OCI-M2 (cell line): Measurements from ENCODE around the gene GRK4.

ENCODE experiments used
- DNase-seq: peaks from one replicate; lab custom pipeline; 2025; ENCODE audit not compliant: unreplicated experiment; lab: John Stamatoyannopoulos, UW

GRK4 gene

DNA sequence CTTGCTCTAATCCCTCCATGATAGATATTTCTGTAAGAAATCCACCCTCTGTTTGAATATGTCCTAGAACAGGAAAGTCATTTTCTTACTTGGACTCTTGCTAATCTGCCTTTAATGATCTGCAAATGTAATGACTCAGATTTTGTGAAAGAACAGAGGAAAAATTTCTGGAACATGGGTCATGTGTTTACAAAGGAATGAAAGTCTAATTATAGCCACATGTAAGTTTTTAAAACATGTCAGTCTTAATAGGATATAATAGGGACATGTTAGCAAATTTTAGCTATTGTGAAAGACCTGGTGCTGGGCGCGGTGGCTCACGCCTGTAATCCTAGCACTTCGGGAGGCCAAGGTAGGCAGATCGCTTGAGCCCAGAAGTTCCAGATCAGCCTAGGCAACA, 47.6 kb downstream of the GRK4 start:
- DNase-seq: no peak

GRCh38 chr4:3011456-3012220, 48.3 kb downstream of the GRK4 start:
- no peak for DNase-seq

GRCh38 chr4:3013323-3013722, 50.0 kb downstream of the GRK4 start:
- no peak for DNase-seq

DNA sequence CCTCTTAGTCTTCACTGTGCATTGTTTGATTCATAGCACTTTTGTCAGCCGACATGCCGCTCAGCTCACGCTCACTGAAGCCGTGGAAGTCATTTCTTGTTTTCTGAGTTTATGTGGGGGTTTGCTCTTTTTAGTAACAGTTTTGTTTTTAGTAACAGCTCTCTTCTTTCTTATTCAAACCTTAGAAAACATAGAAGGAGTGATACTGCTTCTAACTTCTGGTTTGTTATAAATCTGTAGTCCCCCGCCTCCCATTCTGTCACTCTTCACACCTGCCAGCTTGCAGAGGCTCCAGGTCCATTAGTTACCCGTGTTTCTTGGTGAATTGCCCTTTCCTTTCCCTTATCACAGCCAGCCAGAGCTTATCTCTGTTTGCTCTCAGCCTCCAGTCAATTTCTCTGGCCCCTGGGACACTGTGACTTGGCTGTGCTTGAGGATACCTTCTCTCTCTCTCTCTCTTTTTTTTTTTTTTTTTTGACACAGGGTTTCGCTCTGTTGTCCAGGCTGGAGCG, 50.5 kb downstream of the GRK4 start:
- DNase-seq: no peak

- DNase-seq: no peak
Observed at GRCh38 chr4:3016961-3017360, 53.6 kb downstream of the GRK4 start.

GRCh38 chr4:3017504-3017903, 54.1 kb downstream of the GRK4 start:
- DNase-seq: no peak

DNA sequence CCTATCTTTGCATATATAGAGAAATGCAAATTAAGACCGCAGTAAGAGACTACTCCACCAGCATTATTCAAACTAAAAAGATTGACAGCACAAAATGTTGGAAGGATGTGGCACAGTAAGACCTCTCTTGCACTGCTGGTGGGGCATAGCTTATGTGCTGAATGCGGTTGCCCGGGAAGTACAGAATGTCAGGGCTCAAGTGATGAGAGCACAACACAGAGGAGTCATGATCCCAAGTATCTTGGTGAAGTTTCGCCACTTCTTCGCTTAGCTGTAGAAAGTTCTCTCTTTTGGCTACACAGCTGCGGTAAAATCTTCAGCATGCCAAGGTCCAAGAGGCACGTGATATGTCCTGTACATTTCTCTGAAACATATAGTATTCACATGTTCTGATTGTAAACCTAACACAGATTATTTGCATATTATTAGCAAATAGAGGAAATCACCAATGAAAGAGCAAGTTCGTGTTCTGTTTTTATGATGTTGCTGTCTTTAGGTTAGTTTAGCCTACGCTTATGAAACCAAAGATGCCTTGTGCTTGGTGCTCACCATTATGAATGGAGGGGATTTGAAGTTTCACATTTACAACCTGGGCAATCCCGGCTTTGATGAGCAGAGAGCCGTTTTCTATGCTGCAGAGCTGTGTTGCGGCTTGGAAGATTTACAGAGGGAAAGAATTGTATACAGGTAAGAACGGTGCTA, 55.9 kb downstream of the GRK4 start:
- no peak for DNase-seq

DNA sequence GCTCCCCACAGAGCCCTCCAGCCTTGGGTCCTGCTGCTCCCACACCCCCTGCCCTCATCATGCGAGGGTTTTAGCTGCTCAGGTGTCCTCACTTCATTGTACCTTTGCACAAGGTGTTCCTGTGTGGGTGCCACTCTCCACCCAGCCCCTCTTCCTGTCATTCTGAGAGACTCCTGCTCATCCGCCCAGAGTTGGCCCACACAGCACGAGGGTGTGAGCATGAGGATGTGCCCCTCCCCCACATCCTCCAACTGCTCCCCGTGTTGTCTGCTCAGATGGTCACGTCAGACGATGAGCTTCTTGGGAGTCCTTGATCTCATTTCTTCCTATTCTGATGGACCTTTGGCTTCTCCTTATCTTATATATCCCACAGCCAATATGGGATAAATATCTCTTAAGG, 57.8 kb downstream of the GRK4 start:
- DNase-seq: no peak

- DNase-seq: no peak
Observed at GRCh38 chr4:3021627-3022026, 58.3 kb downstream of the GRK4 start.

DNA sequence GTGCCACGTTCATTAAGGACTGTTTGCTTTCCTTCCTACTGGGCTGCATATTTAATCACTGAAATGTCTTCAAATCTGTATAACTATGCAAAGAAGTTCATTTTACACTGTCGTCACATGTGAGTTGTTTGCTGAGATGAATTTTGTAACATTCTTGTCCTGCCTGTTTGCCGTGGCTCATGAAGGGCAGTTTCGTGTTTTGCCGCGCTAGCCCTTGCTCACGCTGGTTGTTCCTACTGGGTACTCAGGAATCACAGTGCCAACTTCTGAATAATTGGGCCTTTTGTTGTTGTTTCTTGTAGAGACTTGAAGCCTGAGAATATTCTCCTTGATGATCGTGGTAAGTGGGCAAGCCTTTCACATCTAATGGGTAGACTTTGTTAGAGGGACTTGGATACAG, 58.7 kb downstream of the GRK4 start:
- DNase-seq: no peak

- no peak for DNase-seq
Observed at GRCh38 chr4:3022651-3023050, 59.3 kb downstream of the GRK4 start.

- DNase-seq: no peak
Observed at GRCh38 chr4:3025881-3026280, 62.5 kb downstream of the GRK4 start.

- DNase-seq: no peak
Observed at GRCh38 chr4:3026540-3026939, 63.2 kb downstream of the GRK4 start.

- DNase-seq: no peak
Observed at GRCh38 chr4:3029464-3029863, 66.1 kb downstream of the GRK4 start.

GRCh38 chr4:3030566-3031356, 67.4 kb downstream of the GRK4 start:
- no peak for DNase-seq

- no peak for DNase-seq
Observed at GRCh38 chr4:3031357-3032082, 68.1 kb downstream of the GRK4 start.

DNA sequence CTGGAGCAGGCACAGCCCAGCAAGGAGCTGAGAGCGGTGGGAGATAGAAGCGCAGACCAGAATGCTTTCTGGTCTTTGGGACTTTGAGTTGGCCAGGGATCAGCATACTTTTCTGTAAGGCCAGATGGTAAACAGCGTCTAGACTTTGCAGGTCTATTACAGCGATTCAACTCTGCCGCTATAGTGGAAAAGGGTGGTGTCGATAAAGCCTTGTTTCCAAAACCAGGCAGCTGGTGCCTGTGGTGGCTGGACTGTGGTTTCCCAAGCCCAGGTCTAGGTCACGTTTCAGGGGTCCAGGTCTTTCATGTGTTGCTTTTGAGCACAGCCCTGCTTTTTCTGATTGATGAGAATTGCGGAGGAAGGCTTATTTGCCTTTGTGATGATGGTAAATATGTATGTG, 70.9 kb downstream of the GRK4 start:
- DNase-seq: no peak

DNA sequence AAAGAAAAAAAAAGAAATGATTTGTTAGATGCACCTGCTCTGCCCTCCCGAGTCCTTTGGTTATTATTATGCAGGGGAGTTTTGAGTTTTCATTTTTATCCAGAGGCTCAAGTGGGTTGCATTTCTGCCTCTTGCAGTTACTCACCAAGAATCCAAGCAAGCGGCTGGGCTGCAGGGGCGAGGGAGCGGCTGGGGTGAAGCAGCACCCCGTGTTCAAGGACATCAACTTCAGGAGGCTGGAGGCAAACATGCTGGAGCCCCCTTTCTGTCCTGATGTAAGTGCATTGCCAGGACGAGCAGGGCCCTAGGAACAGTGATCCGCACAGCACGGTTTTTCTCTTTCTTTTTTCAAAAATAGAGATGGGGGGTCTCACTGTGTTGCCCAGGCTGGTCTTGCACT, 71.9 kb downstream of the GRK4 start:
- no peak for DNase-seq

DNA sequence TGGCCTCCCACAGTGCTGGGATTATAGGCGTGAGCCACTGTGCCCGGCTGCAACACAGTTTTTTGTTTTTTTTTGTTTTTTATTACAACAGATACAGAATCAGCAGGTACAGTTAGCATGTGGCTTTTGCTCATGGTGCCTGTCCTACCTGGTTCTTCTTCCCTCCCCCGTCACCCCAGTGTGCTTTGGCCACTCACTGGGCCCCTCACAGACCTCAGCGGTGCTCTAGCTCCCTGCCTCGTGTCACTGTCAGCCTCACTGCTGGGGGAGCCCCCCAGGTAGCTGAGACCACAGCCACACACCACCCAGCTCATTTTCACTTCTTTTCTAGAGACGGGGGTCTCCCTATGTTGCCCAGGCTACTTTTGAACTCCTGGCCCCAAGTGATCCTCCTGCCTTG, 72.3 kb downstream of the GRK4 start:
- no peak for DNase-seq

DNA sequence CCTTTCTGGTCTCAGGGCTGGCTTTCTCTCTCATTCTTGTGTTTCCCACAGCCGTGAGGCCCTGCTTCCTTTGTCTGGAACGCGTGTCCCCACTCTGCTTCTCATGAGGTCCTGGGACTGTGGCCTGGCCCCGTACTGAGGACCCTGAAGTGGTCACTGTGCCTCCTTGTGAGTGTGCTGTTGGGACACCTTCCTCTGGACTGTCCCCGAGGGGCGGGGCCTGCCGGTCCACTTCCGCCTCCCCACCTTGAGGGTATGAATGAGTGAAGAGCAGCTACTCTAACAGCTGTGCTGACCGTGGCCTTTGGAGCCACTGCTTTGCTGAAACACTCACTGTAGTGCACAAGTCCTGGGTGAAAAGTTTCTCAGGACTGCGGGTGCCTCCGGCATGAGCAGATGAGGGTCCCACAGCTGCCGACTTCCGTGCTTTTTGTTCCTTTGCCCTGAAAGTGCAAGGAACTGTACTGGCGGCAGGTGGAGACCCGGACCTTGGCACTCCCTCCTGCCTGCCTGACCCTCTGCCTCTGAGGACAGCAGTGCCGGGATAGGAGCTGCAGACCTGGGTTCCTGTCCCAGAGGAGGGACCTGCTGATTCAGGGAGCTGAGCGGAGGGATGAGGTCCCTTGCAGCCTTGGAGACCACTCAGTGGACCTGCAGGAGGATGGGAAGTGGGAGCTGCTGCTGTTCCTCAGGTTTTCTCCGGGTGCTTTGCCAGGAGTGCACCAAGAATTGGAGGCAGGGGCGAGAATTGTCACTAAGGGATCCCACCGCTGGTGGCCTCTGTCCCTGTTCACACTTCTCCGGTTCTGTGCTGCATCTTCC, 73.0 kb downstream of the GRK4 start:
- DNase-seq: no peak
